ENCODE results near the gene ABAT. TPM values are rescaled to one million over a fixed set of nuclear protein-coding genes. Genes with fewer than 3 reads are reported as not detected.

Gene ABAT
- total RNA-seq, 1 donor from 2014 or later = 23.3 TPM

- TF ChIP-seq CTCF (IDR thresholded peaks at IDR 0.05; ENCODE audit: insufficient read depth, low read depth, low read length) = no peak
- no peak for TF ChIP-seq EZH2 (IDR thresholded peaks at IDR 0.05; ENCODE audit: insufficient read depth, low read length)
- H3K27ac Mint-ChIP-seq (ENCODE audit: unreplicated experiment) = no peak overlapping the region
- Histone ChIP-seq H4K20me1 (ENCODE audit: insufficient read depth, low read length) (no peaks in the 10 kb centered on the region), H3K9me3 (ENCODE audit: insufficient read depth, low read depth, low read length) (no peaks in the 10 kb centered on the region), H3K4me3 (ENCODE audit: insufficient read depth, low read depth, low read length) (no peak overlapping the region), H2AFZ (ENCODE audit: low read depth, low read length) (no peak overlapping the region), H3K36me3 (ENCODE audit: insufficient read depth, low read length) (no peaks in the 10 kb centered on the region), H3K4me2 (ENCODE audit: low read length) (no peak overlapping the region), H3K27me3 (ENCODE audit: insufficient read depth, low read length) (peaks cover 6% of the 10 kb centered on the region), H3K27ac (ENCODE audit: low read depth, low read length) (no peak overlapping the region), H3K79me2 (ENCODE audit: insufficient read depth, low read length) (no peaks in the 10 kb centered on the region), H3K4me1 (ENCODE audit: insufficient read depth, low read length) (no peaks in the 10 kb centered on the region), H3K9ac (ENCODE audit: low read length) (no peak overlapping the region)
- peaks cover 3% of the 10 kb centered on the region for H3K36me3 Mint-ChIP-seq (ENCODE audit: low read depth, unreplicated experiment)
- H3K9me3 Mint-ChIP-seq (ENCODE audit: unreplicated experiment) = no peaks in the 10 kb centered on the region
- peaks cover 3% of the 10 kb centered on the region for H3K4me1 Mint-ChIP-seq (ENCODE audit: low read depth, unreplicated experiment)
- H3K27me3 Mint-ChIP-seq (ENCODE audit: low read depth, unreplicated experiment) = no peaks in the 10 kb centered on the region
- FAIRE-seq = no peak
- DNase-seq (ENCODE audit: low read depth) = no peak
- H3K4me3 Mint-ChIP-seq (ENCODE audit: unreplicated experiment) = no peak overlapping the region
Measured at GRCh38 chr16:8725513-8726178, 51.2 kb downstream of the ABAT start.

GRCh38 chr16:8727131-8727806 is 52.9 kb downstream of the ABAT start:
- Histone ChIP-seq H2AFZ (ENCODE audit: low read depth, low read length) (no peak overlapping the region), H3K27me3 (ENCODE audit: insufficient read depth, low read length) (no peaks in the 10 kb centered on the region), H3K9me3 (ENCODE audit: insufficient read depth, low read depth, low read length) (no peaks in the 10 kb centered on the region), H3K27ac (ENCODE audit: low read depth, low read length) (no peak overlapping the region), H3K79me2 (ENCODE audit: insufficient read depth, low read length) (no peaks in the 10 kb centered on the region), H4K20me1 (ENCODE audit: insufficient read depth, low read length) (no peaks in the 10 kb centered on the region), H3K4me1 (ENCODE audit: insufficient read depth, low read length) (no peaks in the 10 kb centered on the region), H3K4me2 (ENCODE audit: low read length) (no peak overlapping the region), H3K36me3 (ENCODE audit: insufficient read depth, low read length) (no peaks in the 10 kb centered on the region), H3K9ac (ENCODE audit: low read length) (no peak overlapping the region), H3K4me3 (ENCODE audit: insufficient read depth, low read depth, low read length) (no peak overlapping the region)
- H3K9me3 Mint-ChIP-seq (ENCODE audit: unreplicated experiment) = no peaks in the 10 kb centered on the region
- H3K27ac Mint-ChIP-seq (ENCODE audit: unreplicated experiment) = no peak overlapping the region
- H3K4me3 Mint-ChIP-seq (ENCODE audit: unreplicated experiment) = no peak overlapping the region
- H3K4me1 Mint-ChIP-seq (ENCODE audit: low read depth, unreplicated experiment) = no peaks in the 10 kb centered on the region
- TF ChIP-seq CTCF (IDR thresholded peaks at IDR 0.05; ENCODE audit: insufficient read depth, low read depth, low read length) = no peak
- no peak for TF ChIP-seq EZH2 (IDR thresholded peaks at IDR 0.05; ENCODE audit: insufficient read depth, low read length)
- FAIRE-seq = no peak
- no peak for DNase-seq (ENCODE audit: low read depth)
- H3K36me3 Mint-ChIP-seq (ENCODE audit: low read depth, unreplicated experiment) = peaks cover 3% of the 10 kb centered on the region
- H3K27me3 Mint-ChIP-seq (ENCODE audit: low read depth, unreplicated experiment) = no peaks in the 10 kb centered on the region
